NCI-H1048 (cell line): ENCODE measurements around the gene INKA2.

Source experiments
- DNase-seq: peaks from one replicate; lab custom pipeline; 2025; lab: John Stamatoyannopoulos, UW

The INKA2 gene

GRCh38 chr1:111739194-111739924 is at the start of gene INKA2:
Gene INKA2, minus strand, starts transcription at chr1:111739395. Its CDS starts 153 bp downstream, at chr1:111739242.
- peak; percentile 47 for DNase-seq

- DNase-seq, result no peak
Measured at GRCh38 chr1:111786669-111787207, 47.5 kb upstream of the INKA2 start.

- DNase-seq, result no peak
Measured at GRCh38 chr1:111784273-111784901, 45.2 kb upstream of the INKA2 start.

GRCh38 chr1:111779546-111779945 is 40.4 kb upstream of the INKA2 start:
- DNase-seq, result no peak

- DNase-seq, result no peak
Measured at GRCh38 chr1:111778541-111779051, 39.4 kb upstream of the INKA2 start.

GRCh38 chr1:111778066-111778465 is 38.9 kb upstream of the INKA2 start:
- DNase-seq, result no peak

GRCh38 chr1:111777301-111777700 is 38.1 kb upstream of the INKA2 start:
- no peak for DNase-seq

GRCh38 chr1:111776861-111777260 is 37.7 kb upstream of the INKA2 start:
- DNase-seq, result no peak

GRCh38 chr1:111776391-111776790 is 37.2 kb upstream of the INKA2 start:
- no peak for DNase-seq

- DNase-seq, result no peak
Measured at GRCh38 chr1:111775966-111776365, 36.8 kb upstream of the INKA2 start.

- DNase-seq, result no peak
Measured at GRCh38 chr1:111770916-111771315, 31.7 kb upstream of the INKA2 start.

- peak; percentile 21 for DNase-seq
Measured at GRCh38 chr1:111769517-111770146, 30.4 kb upstream of the INKA2 start.

GRCh38 chr1:111768625-111769024 is 29.4 kb upstream of the INKA2 start:
- no peak for DNase-seq

GRCh38 chr1:111768023-111768422 is 28.8 kb upstream of the INKA2 start:
- no peak for DNase-seq

GRCh38 chr1:111762332-111762731 is 23.1 kb upstream of the INKA2 start:
- DNase-seq, result no peak

GRCh38 chr1:111761717-111762116 is 22.5 kb upstream of the INKA2 start:
- DNase-seq, result no peak

GRCh38 chr1:111758373-111758772 is 19.2 kb upstream of the INKA2 start:
- DNase-seq, result no peak

GRCh38 chr1:111756124-111756513 is 16.9 kb upstream of the INKA2 start:
- DNase-seq, result no peak

GRCh38 chr1:111755331-111756123 is 16.3 kb upstream of the INKA2 start, which contains the start of gene DDX20:
Gene DDX20, plus strand, starts transcription at chr1:111755901. Its CDS starts 24 bp downstream, at chr1:111755925.
- DNase-seq, result peak; percentile 90

GRCh38 chr1:111754984-111755330 is 15.8 kb upstream of the INKA2 start:
- DNase-seq, result no peak

- no peak for DNase-seq
Measured at GRCh38 chr1:111751906-111752575, 12.8 kb upstream of the INKA2 start.
